HEK293T (cell line): Measurements from ENCODE around the gene MIA2.

Source experiments
- ARNT ChIP-seq: fragments of 450-650 bp; IDR thresholded peaks from 2 replicates; pipeline ENCODE4 v1.6.1; 2017; ENCODE audit warnings: mild to moderate bottlenecking
- BHLHE40 ChIP-seq: fragments of 450-650 bp; IDR thresholded peaks from 2 replicates; pipeline ENCODE4 v1.6.1; 2016; ENCODE audit warnings: mild to moderate bottlenecking, moderate library complexity, borderline replicate concordance
- CTBP1 ChIP-seq: fragments of 450-650 bp; IDR thresholded peaks from 2 replicates; pipeline ENCODE4 v1.6.1; 2016; ENCODE audit warnings: borderline replicate concordance
- ELF4 ChIP-seq: fragments of 450-650 bp; IDR thresholded peaks from 2 replicates; pipeline ENCODE4 v1.6.1; 2017; ENCODE audit warnings: antibody characterized with exemption
- FOXA1 ChIP-seq: fragments of 450-650 bp; IDR thresholded peaks from 2 replicates; pipeline ENCODE4 v1.6.1; 2016; ENCODE audit warnings: mild to moderate bottlenecking
- FOXK2 ChIP-seq: fragments of 450-650 bp; IDR thresholded peaks from 2 replicates; pipeline ENCODE4 v1.6.1; 2016; ENCODE audit warnings: mild to moderate bottlenecking
- FOXM1 ChIP-seq: fragments of 450-650 bp; IDR thresholded peaks from 2 replicates; pipeline ENCODE4 v1.6.1; 2017; ENCODE audit warnings: mild to moderate bottlenecking, borderline replicate concordance
- HDGF ChIP-seq: fragments of 450-650 bp; IDR thresholded peaks from 2 replicates; pipeline ENCODE4 v1.6.1; 2017; ENCODE audit warnings: antibody characterized with exemption, borderline replicate concordance
- L3MBTL2 ChIP-seq: fragments of 450-650 bp; conservative IDR thresholded peaks from 2 replicates; pipeline ENCODE4 v1.6.1; 2016; ENCODE audit warnings: mild to moderate bottlenecking
- NFRKB ChIP-seq: fragments of 450-650 bp; IDR thresholded peaks from 2 replicates; pipeline ENCODE4 v1.6.1; 2016; ENCODE audit warnings: mild to moderate bottlenecking, moderate library complexity
- SP1 ChIP-seq: fragments of 450-650 bp; IDR thresholded peaks from 2 replicates; pipeline ENCODE4 v1.6.1; 2017
- SUZ12 ChIP-seq: fragments of 450-650 bp; IDR thresholded peaks from 2 replicates; pipeline ENCODE4 v1.6.1; 2016; ENCODE audit warnings: mild to moderate bottlenecking
- TARDBP ChIP-seq: fragments of 450-650 bp; IDR thresholded peaks from 2 replicates; pipeline ENCODE4 v1.6.1; 2016

- TF ChIP-seq NFRKB (no peak), FOXM1 (no peak), FOXA1 (no peak), BHLHE40 (no peak), SP1 (no peak), CTBP1 (no peak), TARDBP (no peak), SUZ12 (no peak), L3MBTL2 (no peak), ELF4 (no peak), ARNT (no peak), FOXK2 (no peak), HDGF (no peak)
Observed at GRCh38 chr14:39396448-39396847, 162.7 kb downstream of the MIA2 start.
